Kidney (tissue), 14 donors: ENCODE results near the gene MUC6. TPM values are rescaled to one million over a fixed set of nuclear protein-coding genes. Genes with fewer than 3 reads are reported as not detected.

Source experiments
- DNase-seq, 5 donors: peaks; one replicate each; pipeline ENCODE4 v3.0.0-alpha.2; 2013 to 2020
- FAIRE-seq: peaks from 2 replicates; lab custom pipeline; 2012; peaks lifted over from hg19 to GRCh38; lab: Jason Lieb, UNC
- H3K27ac ChIP-seq, 2 donors: one replicate each; pipeline ENCODE4 v1.7.0; 2013; ENCODE audit warnings: low read depth in 2 of 2, low read length in 2 of 2, inconsistent platforms in 1 of 2
- H3K27me3 ChIP-seq: one replicate; pipeline ENCODE4 v1.7.1; 2013; ENCODE audit warnings: low read length, inconsistent platforms; ENCODE audit not compliant: control insufficient read depth, insufficient read depth
- H3K36me3 ChIP-seq, 3 donors: one replicate each; pipeline versions ENCODE4 v1.7.0 to v1.7.1; 2013; ENCODE audit warnings: low read length in 3 of 3, control low read depth in 1 of 3, inconsistent platforms in 1 of 3; ENCODE audit not compliant: insufficient read depth in 3 of 3, control insufficient read depth in 2 of 3
- H3K4me1 ChIP-seq, 3 donors: one replicate each; pipeline versions ENCODE4 v1.7.0 to v1.7.1; 2013; ENCODE audit warnings: low read length in 3 of 3, inconsistent platforms in 1 of 3, low read depth in 1 of 3; ENCODE audit not compliant: control insufficient read depth in 2 of 3, insufficient read depth in 2 of 3
- H3K4me3 ChIP-seq, 3 donors: one replicate each; pipeline versions ENCODE4 v1.7.0 to v1.8.1; 2013; ENCODE audit warnings: low read length in 3 of 3, control low read depth in 1 of 3, inconsistent platforms in 1 of 3
- H3K9ac ChIP-seq, 3 donors: one replicate each; pipeline versions ENCODE4 v1.7.0 to v1.7.1; 2013; ENCODE audit warnings: low read length in 3 of 3, control low read depth in 1 of 3, inconsistent platforms in 1 of 3
- H3K9me3 ChIP-seq, 3 donors: one replicate each; pipeline versions ENCODE4 v1.7.0 to v1.7.1; 2013; ENCODE audit warnings: low read length in 3 of 3, control low read depth in 1 of 3, inconsistent platforms in 1 of 3; ENCODE audit not compliant: control insufficient read depth in 2 of 3, insufficient read depth in 1 of 3
- CTCF ChIP-seq: IDR thresholded peaks from 3 replicates; pipeline ENCODE4 v1.5.1; 2012; ENCODE audit warnings: mild to moderate bottlenecking, moderate library complexity, borderline replicate concordance; ENCODE audit not compliant: insufficient read depth; ENCODE audit errors: extremely low read depth
- intact Hi-C: fragments of 100-400 bp; cut with DNase I; formaldehyde crosslinking; loops from one replicate; pipeline ENCODE4 v1.11.1; 2022
- polyA plus RNA-seq: library from polyadenylated mRNA; stranded (reverse); fragments of 350-450 nt; fragmentation: Illumina TruSeq; extraction: RNeasy Lipid Tissue Mini Kit (QIAGEN cat#74804); gene quantifications from one replicate; pipeline ENCODE4 v1.2.3, GENCODE V29; 2014; ENCODE audit warnings: low read depth, low replicate concordance; ENCODE audit not compliant: insufficient read depth
- total RNA-seq: library from RNA; stranded (reverse); fragmentation: NEBNext Ultra II Directional; extraction: Animal tissue kit (Norgen Biotek cat#: 25700); gene quantifications from one replicate; pipeline ENCODE4 v1.2.1, GENCODE V29; 2021
- donor health status: control.
- donor health status: control.
- donor health status: control.
- donor health status: control.
- donor health status: control.
- donor health status: DM: yes; HTN: yes; CAD: no.
- donor health status: Normal renal cell carcinoma (clear cell type).

MUC6 gene
- total and polyA plus RNA-seq, 2 donors from 2014 or later: 1.1 to 3.0 TPM

GRCh38 chr11:1054143-1055108 lies 17.9 kb upstream of the MUC6 start:
- Histone ChIP-seq H3K27me3 (no peaks in the 10 kb centered on the region), H3K4me1 (no peaks in the 10 kb centered on the region), H3K9me3 (no peaks in the 10 kb centered on the region), H3K9ac (no peak overlapping the region), H3K36me3 (no peaks in the 10 kb centered on the region), H3K27ac (no peak overlapping the region), H3K4me3 (no peak overlapping the region)
- peak in 1 of 5 donors; percentile 61 for DNase-seq
- no peak for FAIRE-seq
- intact Hi-C loops: no loop called here
- no peak for TF ChIP-seq CTCF

- DNase-seq (peak in 3 of 5 donors; percentile 40 to 72 (median 53)), FAIRE-seq (no peak)
- intact Hi-C loops: no loop called here
- no peak for TF ChIP-seq CTCF
- Histone ChIP-seq H3K36me3 (no peaks in the 10 kb centered on the region), H3K9ac (no peak overlapping the region), H3K27ac (no peak overlapping the region), H3K4me3 (no peak overlapping the region), H3K4me1 (no peaks in the 10 kb centered on the region), H3K9me3 (no peaks in the 10 kb centered on the region), H3K27me3 (no peaks in the 10 kb centered on the region)
These were observed 16.8 kb upstream of the MUC6 start for GRCh38 chr11:1053121-1053901.

- no peak for TF ChIP-seq CTCF
- peak in 2 of 5 donors; percentile 57 to 73 for DNase-seq
- peaks cover 0 to 2% (median 0%) of the 10 kb centered on the region in 3 donors for H3K4me1 ChIP-seq
- no peak overlapping the region for H3K4me3 ChIP-seq
- H3K9me3 ChIP-seq: no peaks in the 10 kb centered on the region
- no peaks in the 10 kb centered on the region for H3K27me3 ChIP-seq
- no peaks in the 10 kb centered on the region for H3K36me3 ChIP-seq
- no peak overlapping the region for H3K9ac ChIP-seq
- intact Hi-C loops: no loop called here
- no peak overlapping the region for H3K27ac ChIP-seq
- no peak for FAIRE-seq
These were observed 15.9 kb upstream of the MUC6 start for GRCh38 chr11:1052133-1053011.
